DOHH2 (cell line): ENCODE measurements around the gene ASXL1.

Experiments used
- EZH2phosphoT487 ChIP-seq: fragments of 200-600 bp; sonication (generic); IDR thresholded peaks from 2 replicates; pipeline ENCODE4 v1.6.1; 2017; ENCODE audit warnings: borderline replicate concordance, mild to moderate bottlenecking, antibody characterized with exemption, low read length, moderate library complexity, mixed read lengths
- TF ChIP-seq, protein P1 (sequence below): fragments of 200-600 bp; sonication (generic); IDR thresholded peaks from one replicate; pipeline ENCODE4 v1.5.1; 2014; ENCODE audit warnings: antibody characterized with exemption, mild to moderate bottlenecking, low read depth, low read length; ENCODE audit not compliant: poor library complexity, severe bottlenecking

- TF ChIP-seq, protein P1, sequence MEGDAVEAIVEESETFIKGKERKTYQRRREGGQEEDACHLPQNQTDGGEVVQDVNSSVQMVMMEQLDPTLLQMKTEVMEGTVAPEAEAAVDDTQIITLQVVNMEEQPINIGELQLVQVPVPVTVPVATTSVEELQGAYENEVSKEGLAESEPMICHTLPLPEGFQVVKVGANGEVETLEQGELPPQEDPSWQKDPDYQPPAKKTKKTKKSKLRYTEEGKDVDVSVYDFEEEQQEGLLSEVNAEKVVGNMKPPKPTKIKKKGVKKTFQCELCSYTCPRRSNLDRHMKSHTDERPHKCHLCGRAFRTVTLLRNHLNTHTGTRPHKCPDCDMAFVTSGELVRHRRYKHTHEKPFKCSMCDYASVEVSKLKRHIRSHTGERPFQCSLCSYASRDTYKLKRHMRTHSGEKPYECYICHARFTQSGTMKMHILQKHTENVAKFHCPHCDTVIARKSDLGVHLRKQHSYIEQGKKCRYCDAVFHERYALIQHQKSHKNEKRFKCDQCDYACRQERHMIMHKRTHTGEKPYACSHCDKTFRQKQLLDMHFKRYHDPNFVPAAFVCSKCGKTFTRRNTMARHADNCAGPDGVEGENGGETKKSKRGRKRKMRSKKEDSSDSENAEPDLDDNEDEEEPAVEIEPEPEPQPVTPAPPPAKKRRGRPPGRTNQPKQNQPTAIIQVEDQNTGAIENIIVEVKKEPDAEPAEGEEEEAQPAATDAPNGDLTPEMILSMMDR, result no peak
- no peak for TF ChIP-seq EZH2phosphoT487
Observed at GRCh38 chr20:32385541-32385940, 27.4 kb downstream of the ASXL1 start.
